T-cell (primary cell): ENCODE data around the gene VPS35L. TPM values are rescaled to one million over a fixed set of nuclear protein-coding genes. Genes with fewer than 3 reads are reported as not detected.

Source experiments
- ATAC-seq, 4 experiments: fragments of 200-7000 bp in 3 of 4; fragments of 150-1000 bp in 1 of 4; cut with Tn5 transposase; replicated peaks in 1 of 4; 1 replicate in 3 of 4; 2 replicates in 1 of 4; pipeline ENCODE4 v1.10.0; 2021; ENCODE audit warnings: moderate library complexity in 3 of 4, mild to moderate bottlenecking in 2 of 4, moderate number of reproducible peaks in 1 of 4
- CTCF ChIA-PET, 2 donors: fragments of 300-600 bp; sonication (Branson Sonifier 250); formaldehyde crosslinking; loops; one replicate each; lab custom pipeline; 2022; ENCODE audit warnings: antibody characterized with exemption in 2 of 2; lab: Charles Lee
- POLR2A ChIA-PET, 2 donors: fragments of 300-600 bp; sonication (Branson Sonifier 250); formaldehyde crosslinking; loops; one replicate each; lab custom pipeline; 2022; ENCODE audit warnings: antibody characterized with exemption in 2 of 2; lab: Charles Lee
- DNase-seq, 35 experiments: peaks; one replicate each; pipeline versions ENCODE4 v3.0.0 to v3.0.0-alpha.2; 2013 to 2023
- H3K27ac ChIP-seq: one replicate; pipeline ENCODE4 v1.5.1; 2013; ENCODE audit warnings: low read length
- H3K27me3 ChIP-seq, 2 experiments: replicated peaks in 1 of 2; 1 replicate in 1 of 2; 2 replicates in 1 of 2; pipeline versions ENCODE4 v1.6.1 to v1.7.0; 2013; ENCODE audit warnings: low read length in 1 of 2, mixed read lengths in 1 of 2; ENCODE audit not compliant: control insufficient read depth in 2 of 2, insufficient read depth in 2 of 2; ENCODE audit errors: extremely low read depth in 1 of 2
- H3K36me3 ChIP-seq, 2 donors: 1 replicate in 1 of 2; 2 replicates in 1 of 2; pipeline versions ENCODE4 v1.6.1 to v1.7.0; 2013; ENCODE audit warnings: low read length in 1 of 2; ENCODE audit not compliant: control insufficient read depth in 2 of 2, insufficient read depth in 1 of 2; ENCODE audit errors: extremely low read depth in 1 of 2
- H3K4me1 ChIP-seq, 2 experiments: 1 replicate in 1 of 2; 2 replicates in 1 of 2; pipeline versions ENCODE4 v1.6.1 to v1.7.0; 2013; ENCODE audit warnings: low read length in 2 of 2, mixed read lengths in 1 of 2; ENCODE audit not compliant: insufficient read depth in 2 of 2, control insufficient read depth in 1 of 2; ENCODE audit errors: extremely low read depth in 1 of 2
- H3K4me3 ChIP-seq, 2 donors: 1 replicate in 1 of 2; 2 replicates in 1 of 2; pipeline versions ENCODE4 v1.5.1 to v1.7.0; 2013; ENCODE audit warnings: mild to moderate bottlenecking in 2 of 2, low read length in 1 of 2, moderate library complexity in 1 of 2; ENCODE audit not compliant: control insufficient read depth in 1 of 2; ENCODE audit errors: extremely low read depth in 1 of 2
- H3K9me3 ChIP-seq: 2 replicates; pipeline ENCODE4 v1.7.0; 2013
- H3K27ac Mint-ChIP-seq, 2 donors: one replicate each; pipeline ENCODE4 v1.8.0; 2020 to 2021; ENCODE audit warnings: mild to moderate bottlenecking in 2 of 2, mixed read lengths in 2 of 2
- H3K27me3 Mint-ChIP-seq, 2 donors: one replicate each; pipeline ENCODE4 v1.8.0; 2021 to 2022; ENCODE audit warnings: mixed read lengths in 2 of 2
- H3K36me3 Mint-ChIP-seq: one replicate; pipeline ENCODE4 v1.8.0; 2021; ENCODE audit warnings: mixed read lengths
- H3K4me1 Mint-ChIP-seq, 3 donors: one replicate each; pipeline ENCODE4 v1.8.0; 2020 to 2022; ENCODE audit warnings: mixed read lengths in 3 of 3, mild to moderate bottlenecking in 1 of 3
- H3K4me3 Mint-ChIP-seq, 3 donors: one replicate each; pipeline ENCODE4 v1.8.0; 2020 to 2022; ENCODE audit warnings: mild to moderate bottlenecking in 3 of 3, mixed read lengths in 3 of 3, moderate library complexity in 3 of 3
- H3K9me3 Mint-ChIP-seq, 3 donors: one replicate each; pipeline ENCODE4 v1.8.0; 2020 to 2022; ENCODE audit warnings: mixed read lengths in 3 of 3
- WGBS: methylation state at CpG from one replicate; pipeline ENCODE4 v1.1.5; 2013; ENCODE audit warnings: missing lambda C conversion rate; ENCODE audit not compliant: insufficient coverage; 5-methylcytosine and 5-hydroxymethylcytosine counted together
- total RNA-seq, 35 experiments: library from RNA in 6 of 35; stranded (reverse) in 6 of 35; fragments of 120-200 nt in 1 of 35; gene quantifications; one replicate each; pipeline versions ENCODE4 v1.2.1 to v1.2.4 and lab custom pipeline; 2013 to 2026

VPS35L gene
- total RNA-seq, 5 donors from 2014 or later (not counting 1 experiment from before 2014, with no cell fraction given): 40.2 to 46.9 (median 42.9) TPM

- no peaks in the 10 kb centered on the region for H3K9me3 ChIP-seq
- H3K4me3 ChIP-seq: no peak overlapping the region
- no peaks in the 10 kb centered on the region for H3K4me1 ChIP-seq
- DNase-seq: no peak
- Mint-ChIP-seq H3K4me1 (no peaks in the 10 kb centered on the region), H3K4me3 (no peak overlapping the region), H3K27me3 (no peaks in the 10 kb centered on the region), H3K27ac (no peak overlapping the region), H3K36me3 (peaks cover 25% of the 10 kb centered on the region), H3K9me3 (no peaks in the 10 kb centered on the region)
- POLR2A ChIA-PET: no interaction called here
- ATAC-seq: no peak
- H3K27me3 ChIP-seq: no peaks in the 10 kb centered on the region
- peaks cover 0 to 2% of the 10 kb centered on the region in 2 donors for H3K36me3 ChIP-seq
- 93% methylated on average over 6 of the region's 9 CpGs for WGBS
- CTCF ChIA-PET: no interaction called here
- no peak overlapping the region for H3K27ac ChIP-seq
Measured at GRCh38 chr16:19735074-19735867, 179.8 kb downstream of the VPS35L start.

GRCh38 chr16:19737306-19738038 is 182.0 kb downstream of the VPS35L start:
- CTCF ChIA-PET: no interaction called here
- Mint-ChIP-seq H3K27ac (no peak overlapping the region), H3K4me3 (no peak overlapping the region), H3K27me3 (no peaks in the 10 kb centered on the region), H3K36me3 (peaks cover 28% of the 10 kb centered on the region), H3K4me1 (no peaks in the 10 kb centered on the region), H3K9me3 (no peaks in the 10 kb centered on the region)
- H3K27me3 ChIP-seq: no peaks in the 10 kb centered on the region
- no peaks in the 10 kb centered on the region for H3K4me1 ChIP-seq
- no peaks in the 10 kb centered on the region for H3K9me3 ChIP-seq
- DNase-seq (no peak), ATAC-seq (no peak)
- WGBS: 52% methylated on average over 9 of the region's 12 CpGs
- peaks cover 0 to 2% of the 10 kb centered on the region in 2 donors for H3K36me3 ChIP-seq
- no peak overlapping the region for H3K27ac ChIP-seq
- H3K4me3 ChIP-seq: no peak overlapping the region
- POLR2A ChIA-PET: no interaction called here

GRCh38 chr16:19741354-19741753 is 185.9 kb downstream of the VPS35L start:
- Histone ChIP-seq H3K27ac (no peak overlapping the region), H3K9me3 (no peaks in the 10 kb centered on the region), H3K4me3 (no peak overlapping the region), H3K36me3 (no peaks in the 10 kb centered on the region), H3K27me3 (no peaks in the 10 kb centered on the region), H3K4me1 (no peaks in the 10 kb centered on the region)
- CTCF ChIA-PET: no interaction called here
- POLR2A ChIA-PET: no interaction called here
- no peaks in the 10 kb centered on the region for H3K27me3 Mint-ChIP-seq
- no peak overlapping the region for H3K4me3 Mint-ChIP-seq
- ATAC-seq: no peak
- WGBS: no CpG with 5 or more reads among the region's 1 CpG
- no peak for DNase-seq
- no peaks in the 10 kb centered on the region for H3K9me3 Mint-ChIP-seq
- no peaks in the 10 kb centered on the region for H3K4me1 Mint-ChIP-seq
- no peak overlapping the region for H3K27ac Mint-ChIP-seq
- H3K36me3 Mint-ChIP-seq: peaks cover 17% of the 10 kb centered on the region

DNA sequence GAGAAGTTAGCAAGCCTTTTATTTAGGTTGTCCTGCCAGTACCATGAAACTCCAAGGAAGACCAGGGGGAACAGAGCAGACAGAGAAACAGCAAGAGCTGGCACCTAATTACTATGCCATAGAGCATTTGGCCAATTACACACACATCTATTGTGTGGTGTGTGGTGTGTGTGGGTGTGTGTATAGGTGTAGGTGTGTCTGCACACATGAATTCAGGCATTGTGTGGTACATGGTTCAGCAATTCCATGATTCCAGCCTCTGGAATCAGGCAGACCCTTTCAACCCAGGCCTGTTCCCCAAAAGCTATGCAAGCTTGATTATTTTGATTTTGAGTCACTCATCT is 188.3 kb downstream of the VPS35L start:
- CTCF ChIA-PET: no interaction called here
- no peak overlapping the region for H3K27ac Mint-ChIP-seq
- H3K9me3 Mint-ChIP-seq: no peaks in the 10 kb centered on the region
- Histone ChIP-seq H3K4me3 (no peak overlapping the region), H3K36me3 (no peaks in the 10 kb centered on the region), H3K9me3 (no peaks in the 10 kb centered on the region), H3K4me1 (no peaks in the 10 kb centered on the region), H3K27me3 (no peaks in the 10 kb centered on the region), H3K27ac (no peak overlapping the region)
- no peak for ATAC-seq
- peaks cover 9% of the 10 kb centered on the region for H3K36me3 Mint-ChIP-seq
- DNase-seq: no peak
- POLR2A ChIA-PET: no interaction called here
- no peaks in the 10 kb centered on the region for H3K27me3 Mint-ChIP-seq
- H3K4me1 Mint-ChIP-seq: no peaks in the 10 kb centered on the region
- H3K4me3 Mint-ChIP-seq: no peak overlapping the region

DNA sequence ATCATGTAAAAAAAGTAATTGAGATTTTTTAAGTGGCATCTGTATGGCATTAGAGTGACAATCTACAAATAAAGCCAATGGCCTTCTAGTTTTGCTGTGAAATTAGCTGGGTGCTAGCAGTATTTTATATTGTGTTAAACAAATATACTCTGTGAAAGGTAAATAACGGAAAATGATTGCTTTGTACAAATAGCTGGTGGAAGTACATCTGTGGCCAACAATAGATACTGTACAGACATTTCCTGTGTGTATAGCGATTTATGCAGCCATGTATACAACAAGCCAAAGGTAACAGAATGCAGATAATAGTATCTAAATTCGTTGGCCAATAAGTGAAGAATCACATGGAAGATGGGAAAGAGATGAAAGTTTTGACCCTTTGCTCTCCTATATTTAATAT is 189.2 kb downstream of the VPS35L start:
- no peaks in the 10 kb centered on the region for H3K36me3 ChIP-seq
- H3K4me3 Mint-ChIP-seq: no peak overlapping the region
- H3K4me3 ChIP-seq: no peak overlapping the region
- ChIA-PET POLR2A (no interaction called here), CTCF (no interaction called here)
- no peaks in the 10 kb centered on the region for H3K27me3 ChIP-seq
- H3K27me3 Mint-ChIP-seq: no peaks in the 10 kb centered on the region
- no peaks in the 10 kb centered on the region for H3K9me3 ChIP-seq
- H3K36me3 Mint-ChIP-seq: peaks cover 5% of the 10 kb centered on the region
- 100% methylated on average over 1 of the region's 3 CpGs for WGBS
- H3K27ac ChIP-seq: no peak overlapping the region
- no peaks in the 10 kb centered on the region for H3K4me1 Mint-ChIP-seq
- DNase-seq (no peak), ATAC-seq (no peak)
- H3K9me3 Mint-ChIP-seq: no peaks in the 10 kb centered on the region
- no peaks in the 10 kb centered on the region for H3K4me1 ChIP-seq
- H3K27ac Mint-ChIP-seq: no peak overlapping the region

DNA sequence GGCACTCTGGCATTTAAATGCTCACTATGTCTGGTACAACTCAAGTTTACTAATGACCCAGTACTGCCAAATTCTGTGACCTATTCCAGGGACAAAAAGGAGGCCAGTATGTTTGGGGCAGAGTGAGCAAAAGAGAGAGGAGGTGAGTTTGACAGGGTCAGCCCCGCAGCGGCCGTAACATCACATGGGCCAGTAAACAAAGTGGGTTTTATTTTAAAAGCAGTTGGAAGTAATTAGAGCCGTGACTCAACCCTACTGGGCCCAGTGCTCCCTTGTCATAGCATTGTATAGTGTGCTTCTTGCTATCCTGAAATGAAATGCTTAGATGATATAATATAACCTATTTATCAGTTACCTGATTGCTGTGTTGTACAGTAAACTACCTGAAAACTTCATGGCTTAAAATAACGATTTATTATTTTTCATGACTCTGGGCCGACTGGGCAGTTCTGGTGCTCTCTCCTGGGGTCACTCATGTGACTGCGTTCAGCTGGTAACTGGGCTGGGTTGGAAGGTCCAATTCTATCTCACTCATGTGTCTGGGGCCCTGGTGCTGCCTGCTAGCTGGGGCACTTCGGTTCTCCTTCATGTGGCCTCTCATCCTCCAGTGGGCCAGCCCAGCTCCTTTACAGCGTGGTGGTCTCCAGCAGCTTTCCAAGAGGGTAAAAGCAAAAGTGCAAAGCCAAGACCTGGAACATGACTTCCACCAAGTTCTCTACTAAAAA is 189.9 kb downstream of the VPS35L start:
- no peaks in the 10 kb centered on the region for H3K4me1 ChIP-seq
- POLR2A ChIA-PET: no interaction called here
- no peaks in the 10 kb centered on the region for H3K4me1 Mint-ChIP-seq
- CTCF ChIA-PET: no interaction called here
- 86% methylated on average over 7 of the region's 9 CpGs for WGBS
- H3K9me3 ChIP-seq: no peaks in the 10 kb centered on the region
- H3K27ac ChIP-seq: no peak overlapping the region
- DNase-seq (no peak), ATAC-seq (no peak)
- H3K27me3 Mint-ChIP-seq: no peaks in the 10 kb centered on the region
- H3K9me3 Mint-ChIP-seq: no peaks in the 10 kb centered on the region
- peaks cover under 1% of the 10 kb centered on the region for H3K36me3 Mint-ChIP-seq
- no peak overlapping the region for H3K4me3 Mint-ChIP-seq
- no peaks in the 10 kb centered on the region for H3K27me3 ChIP-seq
- no peak overlapping the region for H3K4me3 ChIP-seq
- H3K36me3 ChIP-seq: no peaks in the 10 kb centered on the region
- no peak overlapping the region for H3K27ac Mint-ChIP-seq
